Measurements from ENCODE around the gene BICC1. TPM values are rescaled to one million over a fixed set of nuclear protein-coding genes. Genes with fewer than 3 reads are reported as not detected.

Gene BICC1
- total RNA-seq, 1 experiment from 2014 or later = 0.67 TPM

GRCh38 chr10:58846856-58847255 lies 334.2 kb downstream of the BICC1 start:
- no peaks in the 10 kb centered on the region for H3K36me3 ChIP-seq (ENCODE audit: control insufficient read depth, insufficient read depth, low read length)
- BruUV-seq (replicated peaks) = no TSS peak
- CTCF ChIA-PET = interaction anchor here (0.6 kb wide), 1 partner anchor 205 kb away, joined by 3 read pairs; no protein-coding TSS in a partner anchor
- no peaks in the 10 kb centered on the region for H3K4me1 ChIP-seq (ENCODE audit: control insufficient read depth, insufficient read depth, low read length)
- no peak overlapping the region for H3K27ac ChIP-seq (ENCODE audit: low read length)
- DNase-seq (ENCODE audit: low read depth, low spot score) = no peak
- H3K9me3 ChIP-seq (ENCODE audit: control insufficient read depth, insufficient read depth, low read depth, low read length) = no peaks in the 10 kb centered on the region
- ATAC-seq = no peak
- POLR2A ChIA-PET = no interaction called here
- intact Hi-C loops (cut with micrococcal nuclease; ENCODE audit: unreplicated experiment) = no loop called here
- TF ChIP-seq SIN3A (IDR thresholded peaks at IDR 0.05; ENCODE audit: borderline replicate concordance, insufficient read depth, low read depth, low read length) = no peak
- in situ Hi-C loops (cut with HindIII; ENCODE audit: low pct_unique_long_range_greater_than_20kb, low sequenced_read_pairs) = no loop called here
- H3K27me3 ChIP-seq (ENCODE audit: control insufficient read depth, insufficient read depth, low read length) = no peaks in the 10 kb centered on the region
- no peak overlapping the region for H3K4me3 ChIP-seq (ENCODE audit: low read depth in 2 of 2, low read length in 2 of 2)

GRCh38 chr10:58851606-58852005 lies 338.9 kb downstream of the BICC1 start:
- no peaks in the 10 kb centered on the region for H3K36me3 ChIP-seq (ENCODE audit: control insufficient read depth, insufficient read depth, low read length)
- in situ Hi-C loops (cut with HindIII; ENCODE audit: low pct_unique_long_range_greater_than_20kb, low sequenced_read_pairs) = no loop called here
- ATAC-seq (no peak), DNase-seq (ENCODE audit: low read depth, low spot score) (no peak)
- TF ChIP-seq REST (IDR thresholded peaks at IDR 0.05; ENCODE audit: insufficient read depth in 1 of 2, low read depth in 2 of 2, low read length in 1 of 2) = no peak
- no peak for TF ChIP-seq POLR2AphosphoS5 (IDR thresholded peaks at IDR 0.05; ENCODE audit: low read depth, low read length)
- TF ChIP-seq SIN3A (IDR thresholded peaks at IDR 0.05; ENCODE audit: borderline replicate concordance, insufficient read depth, low read depth, low read length) = no peak
- TF ChIP-seq TCF7L2 (IDR thresholded peaks at IDR 0.05; ENCODE audit: low read depth, low read length) = no peak
- TF ChIP-seq, protein P1, sequence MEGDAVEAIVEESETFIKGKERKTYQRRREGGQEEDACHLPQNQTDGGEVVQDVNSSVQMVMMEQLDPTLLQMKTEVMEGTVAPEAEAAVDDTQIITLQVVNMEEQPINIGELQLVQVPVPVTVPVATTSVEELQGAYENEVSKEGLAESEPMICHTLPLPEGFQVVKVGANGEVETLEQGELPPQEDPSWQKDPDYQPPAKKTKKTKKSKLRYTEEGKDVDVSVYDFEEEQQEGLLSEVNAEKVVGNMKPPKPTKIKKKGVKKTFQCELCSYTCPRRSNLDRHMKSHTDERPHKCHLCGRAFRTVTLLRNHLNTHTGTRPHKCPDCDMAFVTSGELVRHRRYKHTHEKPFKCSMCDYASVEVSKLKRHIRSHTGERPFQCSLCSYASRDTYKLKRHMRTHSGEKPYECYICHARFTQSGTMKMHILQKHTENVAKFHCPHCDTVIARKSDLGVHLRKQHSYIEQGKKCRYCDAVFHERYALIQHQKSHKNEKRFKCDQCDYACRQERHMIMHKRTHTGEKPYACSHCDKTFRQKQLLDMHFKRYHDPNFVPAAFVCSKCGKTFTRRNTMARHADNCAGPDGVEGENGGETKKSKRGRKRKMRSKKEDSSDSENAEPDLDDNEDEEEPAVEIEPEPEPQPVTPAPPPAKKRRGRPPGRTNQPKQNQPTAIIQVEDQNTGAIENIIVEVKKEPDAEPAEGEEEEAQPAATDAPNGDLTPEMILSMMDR (IDR thresholded peaks at IDR 0.05) = no peak
- H3K27ac ChIP-seq (ENCODE audit: low read length) = no peak overlapping the region
- ChIA-PET CTCF (no interaction called here), POLR2A (no interaction called here)
- BruUV-seq (replicated peaks) = no TSS peak
- no peaks in the 10 kb centered on the region for H3K9me3 ChIP-seq (ENCODE audit: control insufficient read depth, insufficient read depth, low read depth, low read length)
- H3K27me3 ChIP-seq (ENCODE audit: control insufficient read depth, insufficient read depth, low read length) = no peaks in the 10 kb centered on the region
- H3K4me1 ChIP-seq (ENCODE audit: control insufficient read depth, insufficient read depth, low read length) = peaks cover 5% of the 10 kb centered on the region
- no peak overlapping the region for H3K4me3 ChIP-seq (ENCODE audit: low read depth in 2 of 2, low read length in 2 of 2)
- intact Hi-C loops (cut with micrococcal nuclease; ENCODE audit: unreplicated experiment) = no loop called here

DNA sequence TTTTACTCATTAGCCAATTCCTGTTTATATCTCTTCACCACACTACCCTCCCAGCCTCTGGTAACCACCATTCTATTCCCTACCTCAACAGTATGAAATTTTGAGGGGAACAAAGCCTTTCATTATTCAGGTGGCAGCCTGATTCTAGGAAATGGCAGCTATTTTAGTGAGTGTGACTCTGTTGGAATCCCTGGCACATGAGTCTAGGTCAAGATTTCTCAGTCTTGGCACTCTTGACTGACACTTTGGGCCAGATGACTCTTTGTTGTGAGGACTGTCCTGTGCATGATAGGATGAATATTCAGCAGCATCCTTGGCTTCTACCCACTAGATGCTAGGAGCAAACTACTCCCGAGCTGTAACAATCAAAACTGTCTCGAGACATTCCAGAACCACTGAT lies 341.0 kb downstream of the BICC1 start:
- BruUV-seq (replicated peaks) = no TSS peak
- TF ChIP-seq TCF7L2 (IDR thresholded peaks at IDR 0.05; ENCODE audit: low read depth, low read length) (no peak), SIN3A (IDR thresholded peaks at IDR 0.05; ENCODE audit: borderline replicate concordance, insufficient read depth, low read depth, low read length) (no peak), REST (IDR thresholded peaks at IDR 0.05; ENCODE audit: insufficient read depth in 1 of 2, low read depth in 2 of 2, low read length in 1 of 2) (no peak), POLR2AphosphoS5 (IDR thresholded peaks at IDR 0.05; ENCODE audit: low read depth, low read length) (no peak)
- TF ChIP-seq, protein P1 (IDR thresholded peaks at IDR 0.05) = no peak
- H3K27me3 ChIP-seq (ENCODE audit: control insufficient read depth, insufficient read depth, low read length) = no peaks in the 10 kb centered on the region
- ChIA-PET CTCF (no interaction called here), POLR2A (no interaction called here)
- intact Hi-C loops (cut with micrococcal nuclease; ENCODE audit: unreplicated experiment) (no loop called here), in situ Hi-C loops (cut with HindIII; ENCODE audit: low pct_unique_long_range_greater_than_20kb, low sequenced_read_pairs) (no loop called here)
- no peaks in the 10 kb centered on the region; the same call in 1 of the 2 replicates for H3K9me3 ChIP-seq (ENCODE audit: control insufficient read depth, insufficient read depth, low read depth, low read length)
- peaks cover 9% of the 10 kb centered on the region for H3K4me1 ChIP-seq (ENCODE audit: control insufficient read depth, insufficient read depth, low read length)
- no peak for DNase-seq (ENCODE audit: low read depth, low spot score)
- no peak overlapping the region for H3K27ac ChIP-seq (ENCODE audit: low read length)
- no peak for ATAC-seq
- no peak overlapping the region for H3K4me3 ChIP-seq (ENCODE audit: low read depth in 2 of 2, low read length in 2 of 2)
- no peaks in the 10 kb centered on the region for H3K36me3 ChIP-seq (ENCODE audit: control insufficient read depth, insufficient read depth, low read length)
